GM21367 (cell line): ENCODE measurements around the gene ITIH1.
"Not testable (repeated sequence)": the region's sequence is repeated elsewhere in the genome, so short reads cannot be mapped to it uniquely, and the experiment has no call there.

Experiments used
- ATAC-seq: cut with Tn5 transposase; IDR thresholded peaks from one replicate; pipeline ENCODE4 v1.9.1; 2021; ENCODE audit not compliant: unreplicated experiment

ITIH1 gene, protein sequence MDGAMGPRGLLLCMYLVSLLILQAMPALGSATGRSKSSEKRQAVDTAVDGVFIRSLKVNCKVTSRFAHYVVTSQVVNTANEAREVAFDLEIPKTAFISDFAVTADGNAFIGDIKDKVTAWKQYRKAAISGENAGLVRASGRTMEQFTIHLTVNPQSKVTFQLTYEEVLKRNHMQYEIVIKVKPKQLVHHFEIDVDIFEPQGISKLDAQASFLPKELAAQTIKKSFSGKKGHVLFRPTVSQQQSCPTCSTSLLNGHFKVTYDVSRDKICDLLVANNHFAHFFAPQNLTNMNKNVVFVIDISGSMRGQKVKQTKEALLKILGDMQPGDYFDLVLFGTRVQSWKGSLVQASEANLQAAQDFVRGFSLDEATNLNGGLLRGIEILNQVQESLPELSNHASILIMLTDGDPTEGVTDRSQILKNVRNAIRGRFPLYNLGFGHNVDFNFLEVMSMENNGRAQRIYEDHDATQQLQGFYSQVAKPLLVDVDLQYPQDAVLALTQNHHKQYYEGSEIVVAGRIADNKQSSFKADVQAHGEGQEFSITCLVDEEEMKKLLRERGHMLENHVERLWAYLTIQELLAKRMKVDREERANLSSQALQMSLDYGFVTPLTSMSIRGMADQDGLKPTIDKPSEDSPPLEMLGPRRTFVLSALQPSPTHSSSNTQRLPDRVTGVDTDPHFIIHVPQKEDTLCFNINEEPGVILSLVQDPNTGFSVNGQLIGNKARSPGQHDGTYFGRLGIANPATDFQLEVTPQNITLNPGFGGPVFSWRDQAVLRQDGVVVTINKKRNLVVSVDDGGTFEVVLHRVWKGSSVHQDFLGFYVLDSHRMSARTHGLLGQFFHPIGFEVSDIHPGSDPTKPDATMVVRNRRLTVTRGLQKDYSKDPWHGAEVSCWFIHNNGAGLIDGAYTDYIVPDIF

DNA sequence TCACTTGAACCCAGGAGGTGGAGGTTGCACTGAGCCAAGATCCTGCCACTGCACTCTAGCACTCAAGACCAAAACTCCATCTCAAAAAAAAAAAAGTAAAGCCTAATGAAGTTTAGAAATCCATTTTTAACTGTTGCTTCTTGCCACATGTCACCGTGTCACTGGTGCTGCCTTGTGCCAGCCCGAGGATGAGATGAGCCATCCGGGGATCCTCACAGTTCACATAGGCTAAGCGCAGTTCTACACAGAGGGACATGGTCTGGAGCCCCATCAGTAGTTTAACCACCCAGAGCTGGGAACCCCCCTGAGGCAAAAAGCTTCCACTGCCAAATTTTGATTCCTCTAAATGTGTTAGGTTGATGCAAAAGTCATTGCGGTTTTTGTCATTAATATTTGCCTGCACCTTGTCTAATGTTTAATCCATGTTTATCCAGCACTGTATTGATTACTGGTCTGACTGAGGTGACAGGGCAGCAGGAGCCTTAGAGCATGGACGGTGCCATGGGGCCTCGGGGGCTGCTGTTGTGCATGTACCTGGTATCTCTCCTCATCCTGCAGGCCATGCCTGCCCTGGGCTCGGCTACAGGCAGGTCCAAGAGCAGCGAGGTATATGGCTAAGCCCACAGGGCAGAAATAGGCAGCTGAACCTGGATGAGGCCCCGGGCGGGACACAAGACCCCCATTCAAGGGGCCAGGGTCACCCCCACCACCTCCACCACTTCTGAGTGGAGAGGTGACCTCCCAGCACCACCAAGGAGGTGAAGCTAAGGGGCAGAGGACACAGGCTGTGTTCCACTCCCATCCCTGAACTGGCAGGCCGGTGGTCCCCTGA is at the start of gene ITIH1:
Gene ITIH1, plus strand, starts transcription at position 473 of the 832 bp plus-strand sequence. Its CDS starts 17 bp downstream, at position 490.
- no peak for ATAC-seq

DNA sequence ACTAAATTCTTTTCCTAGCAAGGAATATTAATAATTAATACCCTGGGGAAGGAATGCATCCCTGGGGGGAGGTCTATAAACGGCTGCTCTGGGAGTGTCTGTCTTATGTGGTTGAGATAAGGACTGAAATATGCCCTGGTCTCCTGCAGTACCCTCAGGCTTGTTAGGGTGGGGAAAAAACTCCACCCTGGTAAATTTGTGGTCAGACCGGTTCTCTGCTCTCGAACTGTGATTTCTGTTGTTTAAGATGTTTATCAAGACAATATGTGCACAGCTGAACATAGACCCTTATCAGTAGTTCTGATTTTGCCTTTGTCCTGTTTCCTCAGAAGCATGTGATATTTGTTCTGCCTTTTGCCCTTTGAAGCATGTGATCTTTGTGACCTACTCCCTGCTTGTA is 48.6 kb upstream of the ITIH1 start:
- not testable (repeated sequence) for ATAC-seq

DNA sequence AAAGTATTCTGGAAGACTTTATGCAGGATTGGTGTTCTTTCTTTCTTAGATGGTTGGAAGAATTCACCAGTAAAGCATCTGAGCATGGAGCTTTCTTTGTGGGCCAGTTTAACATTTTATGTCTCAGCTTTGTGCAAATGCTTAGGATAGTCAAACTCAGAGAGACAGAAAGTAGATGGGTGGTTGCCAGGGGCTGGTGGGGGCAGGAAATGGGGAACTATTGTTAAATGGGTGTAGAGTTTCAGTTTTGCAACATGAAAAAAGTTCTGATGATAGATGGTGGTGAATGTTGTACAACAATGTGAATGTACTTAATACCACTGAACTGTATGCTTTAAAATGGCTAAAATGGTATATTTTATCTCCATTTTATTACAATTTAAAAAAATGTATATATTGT is 46.7 kb upstream of the ITIH1 start:
- no peak for ATAC-seq

DNA sequence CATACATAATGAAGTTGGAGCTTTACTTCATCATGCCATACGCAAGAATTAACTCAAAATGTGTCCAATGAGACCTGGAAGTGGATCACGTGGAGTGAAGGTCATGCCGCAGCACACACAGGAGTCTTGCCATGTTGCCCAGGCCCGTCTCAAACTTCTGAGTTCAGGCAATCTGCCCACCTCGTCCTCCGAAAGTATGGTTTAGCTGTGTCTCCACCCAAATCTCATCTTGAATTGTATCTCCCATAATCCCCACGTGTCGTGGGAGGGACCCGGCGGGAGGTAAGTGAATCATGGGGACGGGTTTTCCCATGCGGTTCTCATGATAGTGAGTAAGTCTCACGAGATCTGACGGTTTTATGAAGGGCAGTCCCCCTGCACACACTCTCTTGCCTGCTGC is 45.8 kb upstream of the ITIH1 start:
- no peak for ATAC-seq

DNA sequence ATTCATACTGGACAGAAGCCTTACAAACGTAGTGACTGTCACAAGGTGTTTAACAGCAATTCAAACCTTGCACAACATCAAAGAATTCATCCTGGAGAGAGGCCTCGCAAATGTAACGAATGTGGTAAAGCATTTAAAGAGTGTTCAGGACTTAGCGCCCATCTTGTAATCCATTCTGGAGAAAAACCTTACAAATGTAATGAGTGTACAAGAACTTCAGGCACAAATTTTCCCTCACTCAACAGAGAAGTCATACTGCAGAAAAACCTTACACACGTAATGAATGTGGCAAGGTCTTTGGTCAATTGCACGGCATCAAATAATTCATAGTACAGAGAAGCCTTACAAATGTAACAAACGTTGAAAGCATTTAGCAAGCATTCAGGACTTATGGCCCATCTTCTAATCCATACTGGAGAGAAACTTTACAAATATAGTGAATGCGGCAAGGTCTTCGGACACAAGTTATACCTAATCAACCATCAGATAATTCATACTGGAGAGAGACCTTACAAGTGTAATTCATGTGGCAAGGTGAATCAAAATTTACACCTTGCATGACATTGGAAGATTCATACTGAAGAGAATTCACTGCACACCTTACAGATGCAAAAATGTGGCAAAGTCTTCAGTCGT is 44.0 kb upstream of the ITIH1 start:
- no peak for ATAC-seq

DNA sequence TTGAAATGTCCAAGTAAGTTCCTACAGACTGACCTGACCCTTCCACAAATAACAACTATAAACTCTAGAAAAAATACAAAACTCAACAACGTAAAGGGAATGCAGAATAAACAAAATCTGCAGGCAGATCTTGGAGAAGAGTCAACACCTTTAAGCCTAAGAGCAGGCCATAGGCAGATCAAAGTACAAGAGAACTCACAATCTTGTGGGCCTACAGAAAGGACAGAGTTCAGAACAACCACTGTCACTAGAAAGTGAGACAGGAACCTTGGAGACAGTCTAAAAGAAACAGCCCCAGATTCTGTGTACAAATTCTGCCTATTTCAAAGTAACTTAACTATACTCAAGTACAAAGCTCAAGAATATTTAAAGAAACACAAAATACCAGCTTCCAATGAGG is 37.7 kb upstream of the ITIH1 start:
- ATAC-seq: no peak

DNA sequence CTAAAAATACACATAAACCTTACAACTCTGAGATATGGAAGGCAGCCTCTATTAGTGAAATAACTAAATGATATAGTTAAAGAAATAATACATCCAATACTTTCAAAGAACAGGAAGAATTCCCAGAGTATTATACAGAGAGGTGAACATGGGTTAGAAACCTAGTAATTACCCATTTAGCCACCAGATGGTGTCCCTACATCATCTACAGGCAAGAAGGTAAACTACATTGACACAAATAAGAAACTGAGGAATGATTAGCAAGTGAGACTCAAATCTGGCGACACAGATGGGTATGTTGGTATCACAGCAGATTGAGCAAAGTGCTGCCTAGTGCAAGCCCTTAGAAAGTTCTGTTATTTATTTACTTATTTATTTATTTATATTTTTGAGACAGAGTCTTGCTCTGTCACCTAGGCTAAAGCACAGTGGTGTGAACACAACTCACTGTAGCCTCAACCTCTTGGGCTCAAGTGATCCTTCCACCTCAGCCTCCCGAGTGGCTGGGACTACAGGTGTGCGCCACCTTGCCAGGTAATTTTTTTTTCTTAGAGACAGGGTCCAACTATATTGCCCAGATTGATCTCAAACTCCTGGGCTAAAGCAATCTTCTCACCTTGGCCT is 34.9 kb upstream of the ITIH1 start:
- no peak for ATAC-seq

DNA sequence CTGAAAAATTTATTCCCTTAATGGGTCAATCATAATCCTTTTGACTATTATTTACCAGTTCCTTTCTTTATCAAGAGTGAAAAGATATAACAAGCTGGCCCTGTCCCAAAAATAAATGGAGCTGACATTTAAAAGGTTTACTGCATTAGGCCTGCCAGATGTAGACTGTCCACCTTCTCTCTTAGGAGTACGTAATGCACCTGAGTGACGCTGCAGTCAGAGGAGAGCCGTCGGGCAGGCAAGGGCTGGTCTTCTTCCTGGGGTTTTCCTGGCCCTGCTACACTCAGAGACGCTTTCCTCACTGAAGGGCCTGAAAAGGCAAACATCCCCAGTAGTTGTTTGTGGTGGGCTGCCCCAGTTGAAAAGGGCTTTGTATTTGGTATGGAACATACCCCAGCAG is 34.2 kb upstream of the ITIH1 start:
- ATAC-seq: no peak

DNA sequence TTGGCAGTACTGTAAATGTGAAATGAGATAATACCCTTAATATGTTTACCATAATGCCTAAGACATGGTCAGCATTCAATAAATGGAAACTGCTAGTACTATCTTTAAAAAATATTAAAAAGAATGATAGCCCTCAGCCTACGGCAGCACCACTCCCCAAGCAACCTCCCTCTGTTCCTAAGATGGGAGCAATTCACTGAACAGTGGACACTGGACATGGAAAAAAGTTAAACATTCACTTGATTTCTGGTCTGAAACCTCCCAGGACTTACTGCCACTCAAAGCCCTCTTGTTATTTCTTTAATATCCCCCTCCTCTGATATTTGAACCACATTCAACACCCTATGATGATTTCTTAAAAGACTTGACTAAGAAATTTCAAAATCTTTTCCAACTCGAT is 33.7 kb upstream of the ITIH1 start:
- no peak for ATAC-seq

DNA sequence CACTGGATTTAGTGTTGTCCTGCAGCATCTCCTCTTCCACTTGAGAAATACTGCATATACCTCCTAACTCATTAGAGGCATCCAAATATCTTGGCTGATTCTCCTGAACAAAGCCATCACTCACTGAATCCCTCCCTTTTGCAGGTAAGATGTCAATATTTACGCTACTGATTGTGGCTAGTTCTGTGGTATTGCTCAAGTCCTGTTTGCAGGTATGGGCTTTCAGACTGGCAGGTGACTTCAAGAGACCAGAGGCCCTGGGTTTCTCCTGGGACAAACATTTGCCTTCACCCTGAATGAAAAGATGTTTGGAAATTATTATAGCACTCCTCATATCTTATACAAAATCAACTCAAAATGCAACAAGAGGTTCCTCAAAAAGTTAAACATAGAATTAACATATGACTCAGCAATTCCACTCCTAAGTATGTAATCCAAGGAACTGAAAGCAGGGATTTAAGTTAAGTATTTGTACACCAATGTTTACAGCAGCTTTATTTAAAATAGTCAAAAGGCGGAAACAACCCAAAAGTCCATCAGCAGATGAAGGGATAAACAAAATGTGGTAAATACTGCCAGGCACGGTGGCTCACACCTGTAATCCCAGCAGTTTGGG is 25.2 kb upstream of the ITIH1 start:
- ATAC-seq: no peak

DNA sequence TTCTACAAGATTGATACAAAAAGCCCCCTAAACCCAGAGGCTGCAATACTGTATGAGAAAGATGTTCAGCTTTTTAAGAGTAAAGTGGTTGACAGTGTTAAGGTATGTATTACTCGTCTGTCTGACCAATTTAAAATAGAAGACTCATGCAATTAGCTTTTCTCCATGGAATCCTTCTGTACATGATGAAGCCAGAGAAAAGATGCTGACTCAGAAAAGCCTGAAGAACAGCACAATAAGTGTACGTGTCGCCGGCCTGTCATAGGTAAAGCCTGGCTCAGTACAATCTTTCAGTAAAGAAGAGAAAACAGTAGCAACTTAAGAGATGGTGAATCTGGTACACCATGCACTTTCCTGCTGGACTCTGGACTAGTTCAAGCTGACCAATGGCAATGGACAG is 23.0 kb upstream of the ITIH1 start:
- ATAC-seq: no peak

DNA sequence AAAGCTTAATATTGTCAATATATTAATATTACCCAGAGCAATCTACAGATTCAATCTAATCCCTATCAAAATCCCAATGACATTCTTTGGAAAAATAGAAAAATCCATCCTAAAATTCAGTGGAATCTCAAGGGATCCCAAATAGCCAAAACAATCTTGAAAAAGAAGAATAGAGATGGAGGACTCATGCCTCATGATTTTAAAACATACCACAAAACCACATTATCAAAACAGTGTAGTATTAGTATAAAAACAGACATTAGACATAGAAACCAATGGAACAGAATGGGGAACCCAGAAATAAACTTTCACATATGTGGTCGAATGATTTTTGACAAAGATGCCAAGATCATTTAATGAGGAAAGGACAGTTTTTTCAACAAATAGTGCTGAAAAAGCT is 21.3 kb upstream of the ITIH1 start:
- ATAC-seq: no peak

DNA sequence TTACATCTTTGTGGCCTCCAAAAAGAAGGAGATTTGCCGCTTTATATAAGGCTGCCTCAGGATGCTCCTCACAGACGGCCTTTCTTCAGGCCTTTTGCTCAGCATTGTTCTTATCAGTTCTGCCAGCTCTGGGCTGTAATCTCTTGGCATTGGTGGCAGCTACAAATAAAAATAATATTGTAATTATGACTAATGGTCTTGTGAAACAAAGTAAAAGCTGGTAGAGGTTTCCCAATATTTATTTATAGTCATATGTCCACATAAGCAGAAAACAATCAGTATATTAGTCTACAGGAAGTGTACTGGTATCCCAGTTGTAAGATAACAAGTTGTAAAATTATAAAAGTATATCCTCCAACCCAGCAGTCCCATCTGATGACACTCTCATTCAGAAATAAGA is 13.9 kb upstream of the ITIH1 start:
- no peak for ATAC-seq

DNA sequence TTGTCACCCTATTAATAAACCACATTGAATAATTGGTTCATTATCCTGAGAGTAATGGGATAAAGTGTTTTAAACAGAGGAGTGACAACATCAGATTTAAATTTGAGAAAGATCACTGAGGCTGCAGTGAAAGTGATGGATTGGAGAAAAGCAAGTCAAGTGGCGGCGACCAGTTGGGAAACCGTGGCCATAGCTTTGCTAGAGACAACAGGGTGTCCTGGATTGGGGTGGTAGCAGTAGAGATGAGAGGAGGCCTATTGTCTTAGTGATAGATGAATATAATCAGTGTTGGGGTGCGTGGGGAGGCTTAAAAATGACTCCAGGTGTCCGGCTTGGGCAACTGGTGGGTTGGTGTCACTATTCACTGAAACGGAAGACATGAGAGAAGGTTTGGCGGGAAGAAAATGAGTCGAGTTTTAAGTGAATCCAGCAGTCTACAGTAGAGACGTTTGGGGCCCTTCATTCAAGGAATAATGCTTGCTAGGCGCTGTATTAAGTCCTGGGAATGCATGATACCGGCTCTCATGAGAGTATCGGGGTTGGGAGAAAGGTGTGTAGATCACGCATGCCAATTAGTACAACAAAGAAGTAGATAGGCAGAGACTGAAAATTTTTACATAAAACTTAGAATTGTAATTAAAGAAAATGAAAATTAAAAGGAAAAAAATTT is 7.5 kb upstream of the ITIH1 start:
- ATAC-seq: no peak

DNA sequence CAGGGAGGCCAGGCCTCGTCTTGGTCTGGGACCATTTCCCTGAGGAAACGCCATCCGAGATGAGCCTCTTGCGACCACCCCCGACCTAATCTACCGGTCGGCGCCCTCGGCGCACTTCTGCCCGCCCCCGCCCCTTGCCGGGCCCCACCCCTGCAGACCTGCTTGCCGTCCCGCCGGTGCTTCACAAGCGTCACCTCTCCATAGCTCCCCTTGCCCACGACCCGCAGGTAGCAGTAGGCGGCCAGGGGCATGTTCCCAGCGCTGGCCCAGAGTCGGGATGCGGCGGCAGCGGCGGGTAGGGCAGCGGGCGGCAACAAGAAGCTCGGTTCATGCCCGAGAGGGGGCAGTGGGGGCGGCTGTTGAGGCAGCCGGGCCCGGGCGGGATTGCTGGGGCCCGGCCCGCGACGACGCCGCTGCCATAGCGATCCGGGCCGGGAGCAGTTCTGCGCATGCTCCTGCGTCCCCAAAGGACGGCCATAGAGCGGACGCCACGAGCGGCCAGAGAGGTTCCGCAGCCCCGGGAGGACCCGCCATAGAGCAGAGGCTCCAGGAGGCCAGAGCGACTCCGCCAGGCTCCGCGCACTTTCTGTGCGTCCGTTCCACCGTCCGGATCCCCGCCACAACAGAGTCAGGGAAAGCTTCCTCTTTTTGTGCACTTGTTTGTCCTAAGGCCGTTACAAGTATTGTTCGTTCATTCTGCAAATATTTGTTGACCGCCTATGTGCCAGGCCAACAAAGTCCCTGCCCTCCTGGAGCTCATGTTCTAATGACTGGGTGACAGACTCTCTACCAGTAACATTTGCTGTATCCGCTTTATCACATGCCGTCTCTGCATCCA is 6.7 kb upstream of the ITIH1 start, which contains the start of gene NEK4:
Gene NEK4, minus strand, starts transcription at position 445 of the 838 bp plus-strand sequence. Its CDS starts 194 bp downstream, at position 251.
- ATAC-seq: peak; percentile 95

DNA sequence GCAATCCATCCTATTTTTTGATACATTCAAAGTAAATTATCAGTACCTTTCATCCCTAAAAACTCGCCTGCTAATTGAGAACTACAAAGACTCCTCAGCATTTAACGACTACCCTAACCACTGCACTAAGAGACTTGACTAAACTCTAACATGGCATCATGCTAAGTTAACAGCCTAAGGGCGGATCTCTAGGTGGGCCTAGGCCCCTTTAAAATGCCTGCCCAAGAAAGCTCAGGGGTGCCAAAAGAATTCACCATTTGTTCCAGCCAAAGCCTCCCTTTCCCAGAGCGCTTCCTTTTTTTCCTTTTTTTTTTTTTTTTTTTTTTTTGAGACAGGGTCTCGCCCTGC is 6.1 kb upstream of the ITIH1 start:
- peak; percentile 9 for ATAC-seq

DNA sequence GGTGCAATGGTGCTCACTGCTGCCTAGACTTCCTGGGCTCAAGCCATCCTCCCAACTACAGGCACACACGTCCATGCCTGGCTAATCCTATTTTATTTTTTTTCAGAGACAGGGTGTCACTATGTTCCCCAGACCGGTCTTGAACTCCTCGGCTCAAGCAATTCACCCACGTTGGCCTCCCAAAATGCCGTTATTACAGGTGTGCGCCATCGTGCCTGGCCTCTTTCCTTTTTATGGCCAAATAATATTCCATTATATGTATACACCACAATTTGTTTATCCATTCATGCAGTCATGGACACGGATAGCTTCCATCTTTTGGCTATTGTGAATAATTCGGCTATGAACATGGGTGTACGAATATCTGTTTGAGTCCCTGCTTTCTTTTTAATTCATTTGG is 5.7 kb upstream of the ITIH1 start:
- ATAC-seq: no peak

DNA sequence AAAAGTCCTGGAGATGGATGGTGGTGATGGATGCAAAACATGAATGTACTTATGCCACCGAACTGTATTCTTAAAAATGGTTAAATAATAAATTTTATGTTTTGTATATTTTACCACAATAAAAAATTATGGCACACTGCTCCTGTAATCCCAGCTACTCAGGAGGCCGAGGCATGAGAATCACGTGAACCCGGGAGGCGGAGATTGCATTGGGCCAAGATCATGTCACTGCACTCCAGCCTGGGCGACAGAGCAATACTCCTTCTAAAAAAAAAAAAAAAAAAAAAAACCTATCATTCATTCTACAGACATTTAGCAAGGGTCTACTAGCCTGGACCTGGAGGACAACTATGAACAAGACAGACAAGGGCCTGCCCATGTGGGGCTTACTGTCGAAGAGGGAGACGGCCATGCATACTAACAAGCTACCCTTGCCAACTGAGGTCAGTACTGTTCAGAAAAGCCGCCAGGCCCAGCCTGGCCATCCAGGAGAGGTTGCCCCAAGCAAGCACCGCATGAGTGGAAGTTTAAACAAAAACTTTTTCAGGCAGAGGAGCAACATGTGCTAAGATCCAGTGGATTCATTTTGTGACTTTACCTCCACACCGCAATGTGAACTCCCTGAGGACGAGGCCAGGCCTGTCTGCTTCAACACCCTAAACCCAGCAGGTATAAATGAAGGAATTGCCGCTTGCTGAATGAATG is 3.9 kb upstream of the ITIH1 start:
- no peak for ATAC-seq
